ENCODE results near the gene CD247. TPM values are rescaled to one million over a fixed set of nuclear protein-coding genes. Genes with fewer than 3 reads are reported as not detected.

CD247 gene
- total and polyA plus RNA-seq, 9 of the 15 experiments (the other 6 are each of a cell fraction or from before 2014, with no cell fraction given), result 0.08 to 0.42 (median 0.28) TPM; not detected in 5

DNA sequence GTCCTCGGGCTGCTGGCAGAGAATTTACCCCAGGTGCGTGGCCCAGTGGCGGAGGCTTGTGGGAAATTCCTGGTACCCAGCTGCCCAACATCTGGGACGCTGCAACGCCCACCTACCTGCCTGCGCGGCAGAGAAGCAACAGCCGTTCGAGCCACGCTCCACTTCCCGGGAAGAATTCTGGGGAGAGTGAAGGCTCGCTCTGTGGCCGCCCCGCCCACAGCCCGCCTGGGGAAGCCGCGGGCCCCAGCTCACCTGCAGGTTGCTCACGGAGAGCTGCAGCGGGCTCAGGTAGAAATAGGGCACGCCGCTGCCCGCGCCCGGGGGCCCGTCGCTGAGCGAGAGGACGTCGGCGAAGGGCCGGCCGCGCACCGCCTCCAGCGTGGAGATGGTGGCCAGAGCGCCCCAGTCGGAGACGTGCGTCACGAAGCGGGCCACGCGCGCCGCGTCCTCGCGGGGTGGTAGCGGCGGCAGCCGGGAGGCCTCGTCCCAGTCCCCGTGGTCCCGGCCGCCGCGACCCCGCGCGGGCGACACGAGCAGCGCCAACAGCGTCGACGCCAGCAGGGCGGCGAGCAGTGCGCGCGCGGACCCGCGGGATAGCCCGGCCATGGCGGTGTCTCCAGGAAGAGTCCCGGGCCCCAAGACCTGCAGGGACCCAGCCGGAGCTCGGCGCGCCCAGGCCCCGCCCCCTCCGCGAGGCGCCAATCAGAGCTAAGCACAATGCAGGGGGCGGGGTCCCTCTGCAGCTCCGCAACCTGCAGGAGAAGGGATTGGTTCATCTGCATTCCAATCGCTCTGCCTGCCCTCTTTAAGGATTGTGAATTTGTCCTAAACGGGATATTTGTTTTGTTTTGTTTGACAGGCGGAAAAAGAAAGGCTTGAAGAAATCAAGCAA is 35.1 kb upstream of the CD247 start, which contains the start of gene CREG1 (continued):
- TF ChIP-seq POLR2AphosphoS2 (IDR thresholded peaks at IDR 0.05; ENCODE audit: low read length) (peak; percentile 64; the same call in 1 of the 2 replicates), TAF15 (IDR thresholded peaks at IDR 0.05; ENCODE audit: low read depth, low read length) (no peak), GATA2 (CRISPR knock-in tag; IDR thresholded peaks at IDR 0.05) (no peak), ARHGAP35 (IDR thresholded peaks at IDR 0.05; ENCODE audit: partially characterized antibody) (no peak), ZBTB1 (CRISPR knock-in tag; IDR thresholded peaks at IDR 0.05; ENCODE audit: borderline replicate concordance, low read depth) (no peak), HCFC1 (IDR thresholded peaks at IDR 0.05; ENCODE audit: low read depth, low read length) (peak; percentile 41; the same call in 1 of the 2 replicates), MLX (CRISPR knock-in tag; conservative IDR thresholded peaks at IDR 0.05) (peak in 1 of 2 experiments; percentile 70; a peak in 1 of 4 replicates), RBM14 (IDR thresholded peaks at IDR 0.05; ENCODE audit: borderline replicate concordance, insufficient read depth, low read depth, low read length) (0 out of 2 replicates have a peak, but pooled peaks have one; percentile 75), SMARCB1 (IDR thresholded peaks at IDR 0.05; ENCODE audit: insufficient read length, low read depth) (no peak), ZNF644 (tag; IDR thresholded peaks at IDR 0.05; ENCODE audit: low read depth) (no peak), ARID1B (IDR thresholded peaks at IDR 0.05) (no peak), RBM39 (optimal IDR thresholded peaks at IDR 0.05; ENCODE audit: low read depth, low read length) (no peak), AFF1 (IDR thresholded peaks at IDR 0.05; ENCODE audit: low read depth in 1 of 2, partially characterized antibody in 2 of 2) (no peak), SOX6 (IDR thresholded peaks at IDR 0.05) (peak; percentile 54), SREBF2 (CRISPR knock-in tag; IDR thresholded peaks at IDR 0.05) (no peak), NFIC (IDR thresholded peaks at IDR 0.05) (peak; percentile 8; the same call in 1 of the 2 replicates), ZNF780A (CRISPR knock-in tag; IDR thresholded peaks at IDR 0.05) (no peak), DACH1 (IDR thresholded peaks at IDR 0.05; ENCODE audit: partially characterized antibody) (no peak)
- TF ChIP-seq, protein P1, sequence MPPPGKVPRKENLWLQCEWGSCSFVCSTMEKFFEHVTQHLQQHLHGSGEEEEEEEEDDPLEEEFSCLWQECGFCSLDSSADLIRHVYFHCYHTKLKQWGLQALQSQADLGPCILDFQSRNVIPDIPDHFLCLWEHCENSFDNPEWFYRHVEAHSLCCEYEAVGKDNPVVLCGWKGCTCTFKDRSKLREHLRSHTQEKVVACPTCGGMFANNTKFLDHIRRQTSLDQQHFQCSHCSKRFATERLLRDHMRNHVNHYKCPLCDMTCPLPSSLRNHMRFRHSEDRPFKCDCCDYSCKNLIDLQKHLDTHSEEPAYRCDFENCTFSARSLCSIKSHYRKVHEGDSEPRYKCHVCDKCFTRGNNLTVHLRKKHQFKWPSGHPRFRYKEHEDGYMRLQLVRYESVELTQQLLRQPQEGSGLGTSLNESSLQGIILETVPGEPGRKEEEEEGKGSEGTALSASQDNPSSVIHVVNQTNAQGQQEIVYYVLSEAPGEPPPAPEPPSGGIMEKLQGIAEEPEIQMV (tag; conservative IDR thresholded peaks at IDR 0.05; ENCODE audit: low read depth), result no peak
- TF ChIP-seq, protein P2, sequence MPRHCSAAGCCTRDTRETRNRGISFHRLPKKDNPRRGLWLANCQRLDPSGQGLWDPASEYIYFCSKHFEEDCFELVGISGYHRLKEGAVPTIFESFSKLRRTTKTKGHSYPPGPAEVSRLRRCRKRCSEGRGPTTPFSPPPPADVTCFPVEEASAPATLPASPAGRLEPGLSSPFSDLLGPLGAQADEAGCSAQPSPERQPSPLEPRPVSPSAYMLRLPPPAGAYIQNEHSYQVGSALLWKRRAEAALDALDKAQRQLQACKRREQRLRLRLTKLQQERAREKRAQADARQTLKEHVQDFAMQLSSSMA (CRISPR knock-in tag; IDR thresholded peaks at IDR 0.05), result peak; percentile 84; the same call in 1 of the 2 replicates
